OCI-LY1 (cell line): ENCODE measurements around the gene GTF3C1.

Experiments used
- H2AFZ ChIP-seq: fragments of 200-600 bp; sonication (generic), shearing (Covaris generic); 2 replicates; pipeline ENCODE4 v1.6.0; 2014; ENCODE audit warnings: antibody characterized with exemption, mild to moderate bottlenecking, low read length
- H3F3A ChIP-seq: fragments of 200-600 bp; sonication (generic), shearing (Covaris generic); 2 replicates; pipeline ENCODE4 v1.6.0; 2014; ENCODE audit warnings: mild to moderate bottlenecking, antibody characterized with exemption, low read length, moderate library complexity; ENCODE audit not compliant: insufficient read depth
- H3K27ac ChIP-seq: fragments of 200-600 bp; sonication (generic); 2 replicates; pipeline ENCODE4 v1.5.1; 2014; ENCODE audit warnings: low read length, mixed run types, mild to moderate bottlenecking, low read depth; ENCODE audit not compliant: poor library complexity, severe bottlenecking
- H3K27me3 ChIP-seq: fragments of 200-600 bp; sonication (generic); 2 replicates; pipeline ENCODE4 v1.6.0; 2014; ENCODE audit warnings: antibody characterized with exemption, mild to moderate bottlenecking, low read length, moderate library complexity; ENCODE audit not compliant: insufficient read depth
- H3K36me3 ChIP-seq: fragments of 200-600 bp; sonication (generic); 2 replicates; pipeline ENCODE4 v1.6.1; 2014; ENCODE audit warnings: mild to moderate bottlenecking, antibody characterized with exemption, low read length, moderate library complexity, mixed read lengths; ENCODE audit not compliant: insufficient read depth
- H3K4me1 ChIP-seq: fragments of 200-600 bp; sonication (generic); 2 replicates; pipeline ENCODE4 v1.5.1; 2014; ENCODE audit warnings: mild to moderate bottlenecking, low read length, moderate library complexity; ENCODE audit not compliant: insufficient read depth, severe bottlenecking
- H3K4me2 ChIP-seq: fragments of 200-600 bp; sonication (generic), shearing (Covaris generic); 2 replicates; pipeline ENCODE4 v1.6.1; 2014; ENCODE audit warnings: low read length
- H3K4me3 ChIP-seq: fragments of 200-600 bp; sonication (generic); 2 replicates; pipeline ENCODE4 v1.5.1; 2014; ENCODE audit warnings: low read length, low read depth, mild to moderate bottlenecking, mixed read lengths; ENCODE audit not compliant: poor library complexity, severe bottlenecking
- H3K79me2 ChIP-seq: fragments of 200-600 bp; shearing (Covaris generic); 2 replicates; pipeline ENCODE4 v1.6.1; 2016; ENCODE audit warnings: mixed run types, low read length, mixed read lengths; ENCODE audit not compliant: insufficient read depth
- H3K9ac ChIP-seq: fragments of 200-600 bp; sonication (generic), shearing (Covaris generic); 2 replicates; pipeline ENCODE4 v1.6.1; 2014; ENCODE audit warnings: mild to moderate bottlenecking, low read length, mixed read lengths
- H3K9me2 ChIP-seq: fragments of 200-600 bp; sonication (generic), shearing (Covaris generic); 2 replicates; pipeline ENCODE4 v1.6.1; 2014; ENCODE audit warnings: low read depth, mild to moderate bottlenecking, low read length, mixed read lengths
- H3K9me3 ChIP-seq: fragments of 200-600 bp; shearing (Covaris generic); 2 replicates; pipeline ENCODE4 v1.6.1; 2014; ENCODE audit warnings: low read length, mixed read lengths
- H4K20me1 ChIP-seq: fragments of 200-600 bp; sonication (generic), shearing (Covaris generic); 2 replicates; pipeline ENCODE4 v1.6.0; 2016; ENCODE audit warnings: mild to moderate bottlenecking, low read length; ENCODE audit not compliant: insufficient read depth
- CTCF ChIP-seq: fragments of 200-600 bp; sonication (generic), shearing (Covaris generic); IDR thresholded peaks from 2 replicates; pipeline ENCODE4 v1.5.1; 2017; ENCODE audit warnings: mild to moderate bottlenecking, antibody characterized with exemption, low read length, moderate library complexity, mixed read lengths
- EZH2 ChIP-seq: fragments of 200-600 bp; sonication (generic), shearing (Covaris generic); IDR thresholded peaks from 2 replicates; pipeline ENCODE4 v1.8.0; 2017; ENCODE audit warnings: borderline replicate concordance, mixed run types, mild to moderate bottlenecking, antibody characterized with exemption, low read length, moderate library complexity, mixed read lengths

Gene GTF3C1

GRCh38 chr16:27506771-27507170, 42.9 kb downstream of the GTF3C1 start:
- Histone ChIP-seq H3K27ac (no peak overlapping the region), H3K4me1 (no peaks in the 10 kb centered on the region), H3K9ac (no peak overlapping the region), H3K9me3 (no peaks in the 10 kb centered on the region), H3K9me2 (no peaks in the 10 kb centered on the region), H3K4me2 (no peak overlapping the region), H3F3A (no peaks in the 10 kb centered on the region), H4K20me1 (no peaks in the 10 kb centered on the region), H2AFZ (no peak overlapping the region), H3K79me2 (no peaks in the 10 kb centered on the region), H3K36me3 (peaks cover 85% of the 10 kb centered on the region), H3K4me3 (no peak overlapping the region), H3K27me3 (no peaks in the 10 kb centered on the region)
- no peak for TF ChIP-seq EZH2

- Histone ChIP-seq H3K4me2 (no peak overlapping the region), H3K27me3 (no peaks in the 10 kb centered on the region), H3K79me2 (no peaks in the 10 kb centered on the region), H3K9me3 (no peaks in the 10 kb centered on the region), H3K4me1 (no peaks in the 10 kb centered on the region), H2AFZ (no peak overlapping the region), H3F3A (no peaks in the 10 kb centered on the region), H3K27ac (no peak overlapping the region), H3K36me3 (peaks cover 87% of the 10 kb centered on the region), H4K20me1 (no peaks in the 10 kb centered on the region), H3K4me3 (no peak overlapping the region), H3K9me2 (no peaks in the 10 kb centered on the region), H3K9ac (no peak overlapping the region)
- TF ChIP-seq CTCF: no peak
- TF ChIP-seq EZH2: no peak
These were observed 44.1 kb downstream of the GTF3C1 start for GRCh38 chr16:27505297-27506236.

GRCh38 chr16:27503662-27504061, 46.1 kb downstream of the GTF3C1 start:
- Histone ChIP-seq H3K9ac (no peak overlapping the region), H3K27ac (no peak overlapping the region), H4K20me1 (no peaks in the 10 kb centered on the region), H3F3A (no peaks in the 10 kb centered on the region), H3K36me3 (peaks cover 92% of the 10 kb centered on the region), H3K4me3 (no peak overlapping the region), H3K4me2 (no peak overlapping the region), H3K4me1 (no peaks in the 10 kb centered on the region), H2AFZ (no peak overlapping the region), H3K9me3 (no peaks in the 10 kb centered on the region), H3K79me2 (no peaks in the 10 kb centered on the region), H3K9me2 (no peaks in the 10 kb centered on the region), H3K27me3 (no peaks in the 10 kb centered on the region)
- TF ChIP-seq CTCF (no peak), EZH2 (no peak)

GRCh38 chr16:27500801-27501200, 48.9 kb downstream of the GTF3C1 start:
- Histone ChIP-seq H3K27me3 (no peaks in the 10 kb centered on the region), H3K4me1 (no peaks in the 10 kb centered on the region), H3F3A (no peaks in the 10 kb centered on the region), H3K9me3 (no peaks in the 10 kb centered on the region), H4K20me1 (no peaks in the 10 kb centered on the region), H3K9me2 (no peaks in the 10 kb centered on the region), H3K27ac (no peak overlapping the region), H3K4me2 (no peak overlapping the region), H3K36me3 (peaks cover 91% of the 10 kb centered on the region), H3K79me2 (no peaks in the 10 kb centered on the region), H3K4me3 (no peak overlapping the region), H2AFZ (no peak overlapping the region), H3K9ac (no peak overlapping the region)
- TF ChIP-seq CTCF: no peak
- no peak for TF ChIP-seq EZH2
